ENCODE results near the gene JMJD7. TPM values are rescaled to one million over a fixed set of nuclear protein-coding genes. Genes with fewer than 3 reads are reported as not detected.
"Not testable (repeated sequence)": the region's sequence is repeated elsewhere in the genome, so short reads cannot be mapped to it uniquely, and the experiment has no call there.

The JMJD7 gene
- total RNA-seq, 1 donor from 2014 or later, result 12.1 TPM

DNA sequence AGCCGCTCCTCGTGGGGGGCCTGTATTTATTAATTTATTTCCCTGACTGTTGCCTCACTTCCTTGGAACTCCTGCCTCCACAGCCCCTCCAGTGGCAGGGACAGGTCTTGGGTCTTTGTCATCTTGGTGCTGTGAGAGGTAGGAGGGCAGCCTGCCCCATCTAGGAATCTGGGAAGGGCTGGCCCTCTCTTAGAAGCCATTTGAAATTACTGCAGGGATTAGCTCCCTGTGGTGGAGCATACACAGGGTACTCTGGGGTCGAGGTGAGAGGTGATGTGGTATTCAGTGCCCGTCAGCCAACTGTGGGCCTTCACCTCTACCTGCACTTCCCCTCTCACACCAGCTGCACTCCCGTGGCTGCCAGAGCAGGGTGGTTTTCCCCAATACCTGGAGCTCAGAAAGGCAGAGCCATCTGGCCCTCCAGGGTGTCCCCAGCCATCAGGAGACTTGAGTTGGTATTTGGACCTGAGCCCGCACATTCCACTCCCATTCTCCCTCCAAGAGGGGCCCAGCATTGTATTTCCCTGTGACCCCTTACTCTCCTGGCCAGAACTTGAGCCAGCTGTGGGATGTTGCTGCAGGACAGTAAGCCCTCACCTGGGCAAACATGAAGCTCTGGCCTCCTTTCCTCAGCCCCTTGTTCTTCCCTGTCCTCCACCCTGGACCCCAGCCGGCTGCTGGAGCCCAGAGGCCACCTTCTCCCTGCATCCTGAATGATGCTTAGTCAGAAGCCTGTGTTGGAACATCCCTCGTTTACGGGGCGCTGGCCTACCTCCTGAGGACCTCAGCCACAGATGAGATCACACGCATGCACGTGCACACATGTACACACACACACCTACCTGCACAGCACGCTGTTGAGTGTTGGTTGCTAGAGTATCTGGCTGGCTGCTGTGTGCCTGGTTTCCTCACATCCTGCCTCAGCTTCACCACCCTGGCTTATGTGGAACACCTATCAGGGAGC, 2.0 kb upstream of the JMJD7 start:
- intact Hi-C loops (cut with micrococcal nuclease), result no loop called here
- no peak overlapping the region for H3K4me3 ChIP-seq
- TF ChIP-seq, protein P1, sequence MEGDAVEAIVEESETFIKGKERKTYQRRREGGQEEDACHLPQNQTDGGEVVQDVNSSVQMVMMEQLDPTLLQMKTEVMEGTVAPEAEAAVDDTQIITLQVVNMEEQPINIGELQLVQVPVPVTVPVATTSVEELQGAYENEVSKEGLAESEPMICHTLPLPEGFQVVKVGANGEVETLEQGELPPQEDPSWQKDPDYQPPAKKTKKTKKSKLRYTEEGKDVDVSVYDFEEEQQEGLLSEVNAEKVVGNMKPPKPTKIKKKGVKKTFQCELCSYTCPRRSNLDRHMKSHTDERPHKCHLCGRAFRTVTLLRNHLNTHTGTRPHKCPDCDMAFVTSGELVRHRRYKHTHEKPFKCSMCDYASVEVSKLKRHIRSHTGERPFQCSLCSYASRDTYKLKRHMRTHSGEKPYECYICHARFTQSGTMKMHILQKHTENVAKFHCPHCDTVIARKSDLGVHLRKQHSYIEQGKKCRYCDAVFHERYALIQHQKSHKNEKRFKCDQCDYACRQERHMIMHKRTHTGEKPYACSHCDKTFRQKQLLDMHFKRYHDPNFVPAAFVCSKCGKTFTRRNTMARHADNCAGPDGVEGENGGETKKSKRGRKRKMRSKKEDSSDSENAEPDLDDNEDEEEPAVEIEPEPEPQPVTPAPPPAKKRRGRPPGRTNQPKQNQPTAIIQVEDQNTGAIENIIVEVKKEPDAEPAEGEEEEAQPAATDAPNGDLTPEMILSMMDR (IDR thresholded peaks at IDR 0.05; ENCODE audit: borderline replicate concordance), result no peak
- H3K36me3 ChIP-seq, result peaks cover 41% of the 10 kb centered on the region
- H3K27ac ChIP-seq (replicated peaks), result no peak overlapping the region
- H3K27me3 ChIP-seq (ENCODE audit: low read depth), result no peaks in the 10 kb centered on the region
- no peak for DNase-seq
- H3K4me1 ChIP-seq, result peaks cover 35% of the 10 kb centered on the region
- no peaks in the 10 kb centered on the region for H3K9me3 ChIP-seq (replicated peaks)

DNA sequence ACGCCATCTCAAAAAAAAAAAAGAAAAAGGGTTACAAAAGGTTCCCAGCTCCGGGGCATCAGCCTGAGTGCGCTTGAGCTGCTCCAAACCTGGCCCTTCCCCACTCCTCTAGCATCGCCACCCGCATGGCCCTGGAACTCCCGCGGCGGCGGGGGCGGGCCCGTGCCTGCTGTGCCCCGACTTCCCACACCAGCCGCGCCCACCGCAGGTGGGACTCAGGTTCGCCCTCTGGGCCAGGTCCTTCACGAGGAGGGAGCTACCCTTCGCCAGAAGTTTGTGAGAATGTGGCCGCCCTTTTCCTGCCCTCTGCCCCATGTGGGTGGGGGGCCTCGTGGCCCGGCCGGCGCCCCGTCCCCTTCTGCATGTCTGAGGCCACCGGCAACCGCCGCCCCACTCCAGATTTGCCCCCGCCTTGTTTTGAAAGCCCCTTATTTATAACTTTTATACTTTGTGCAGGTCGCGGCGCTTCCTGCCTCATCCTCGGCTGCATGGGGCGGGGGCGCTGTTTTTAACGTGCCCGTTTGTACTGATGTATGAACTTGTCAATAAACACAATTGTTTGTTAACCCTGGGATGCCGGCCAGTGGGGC, 507 bp upstream of the JMJD7 start:
- peaks cover 44% of the 10 kb centered on the region for H3K4me1 ChIP-seq
- peak overlapping the region; percentile 93 for H3K4me3 ChIP-seq
- peaks cover 36% of the 10 kb centered on the region for H3K36me3 ChIP-seq
- TF ChIP-seq, protein P1 (IDR thresholded peaks at IDR 0.05; ENCODE audit: borderline replicate concordance), result no peak
- intact Hi-C loops (cut with micrococcal nuclease), result no loop called here
- H3K27me3 ChIP-seq (ENCODE audit: low read depth), result no peaks in the 10 kb centered on the region
- H3K27ac ChIP-seq (replicated peaks), result peak overlapping the region; percentile 92
- no peaks in the 10 kb centered on the region for H3K9me3 ChIP-seq (replicated peaks)
- peak; percentile 29 for DNase-seq

DNA sequence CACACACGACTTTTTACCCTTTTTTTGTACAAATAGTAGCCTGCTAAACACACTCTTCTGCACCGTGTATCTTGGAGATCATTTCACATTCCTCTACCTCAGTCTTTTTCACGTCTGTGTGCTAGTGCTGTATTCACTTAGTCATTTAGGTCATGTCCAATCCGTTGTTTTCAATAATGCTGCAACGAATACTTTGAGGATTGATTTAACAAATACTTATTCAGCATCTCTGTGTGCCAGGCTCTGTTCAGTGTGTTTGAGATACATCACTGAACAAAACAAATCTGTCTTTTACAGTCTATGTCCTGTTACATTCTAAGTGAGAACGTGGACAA, 882 bp downstream of the JMJD7 start:
- Histone ChIP-seq H3K4me1 (peaks cover 52% of the 10 kb centered on the region), H3K4me3 (peak overlapping the region; percentile 93), H3K9me3 (replicated peaks) (no peaks in the 10 kb centered on the region), H3K36me3 (peaks cover 22% of the 10 kb centered on the region), H3K27ac (replicated peaks) (peak overlapping the region; percentile 92), H3K27me3 (ENCODE audit: low read depth) (no peaks in the 10 kb centered on the region)
- DNase-seq, result no peak
- TF ChIP-seq, protein P1 (IDR thresholded peaks at IDR 0.05; ENCODE audit: borderline replicate concordance), result no peak
- intact Hi-C loops (cut with micrococcal nuclease), result no loop called here

DNA sequence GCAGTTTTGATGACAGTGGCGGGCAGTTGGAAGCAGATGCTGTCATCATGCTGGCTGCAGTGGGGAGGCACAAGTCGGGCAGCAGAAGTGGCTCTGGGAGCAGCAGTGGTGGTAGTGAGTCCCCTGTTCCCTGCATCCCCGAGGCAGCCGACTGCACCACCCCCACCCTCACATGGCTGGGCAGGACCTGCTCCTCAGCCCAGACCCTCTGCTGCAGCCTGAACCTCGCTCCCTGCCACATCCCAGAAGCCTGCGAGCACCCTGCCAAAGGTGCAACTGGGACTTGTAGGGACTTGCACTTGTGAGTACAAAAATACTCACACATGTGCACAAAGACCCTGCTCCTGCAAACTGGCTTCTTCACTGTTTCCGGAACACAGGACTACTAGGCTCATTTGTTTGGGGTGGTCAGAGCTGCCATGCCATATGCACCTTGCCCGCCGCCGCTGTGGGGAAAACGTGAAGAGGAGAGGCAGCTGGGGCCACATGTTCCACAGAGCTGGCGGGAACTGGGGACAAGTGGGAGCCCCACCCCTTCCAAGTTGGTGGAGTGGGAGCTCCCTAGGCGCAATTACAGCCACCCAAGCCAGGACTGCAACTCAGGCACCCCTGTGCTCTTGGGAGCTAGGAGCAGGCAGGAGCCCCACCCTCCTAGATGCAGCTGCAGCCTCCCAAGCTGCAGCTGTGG, 2.2 kb downstream of the JMJD7 start:
- intact Hi-C loops (cut with micrococcal nuclease), result no loop called here
- H3K27ac ChIP-seq (replicated peaks), result no peak overlapping the region
- H3K36me3 ChIP-seq, result peaks cover 14% of the 10 kb centered on the region
- TF ChIP-seq, protein P1 (IDR thresholded peaks at IDR 0.05; ENCODE audit: borderline replicate concordance), result no peak
- H3K9me3 ChIP-seq (replicated peaks), result no peaks in the 10 kb centered on the region
- peaks cover 52% of the 10 kb centered on the region for H3K4me1 ChIP-seq
- no peak for DNase-seq
- H3K27me3 ChIP-seq (ENCODE audit: low read depth), result no peaks in the 10 kb centered on the region
- no peak overlapping the region for H3K4me3 ChIP-seq

DNA sequence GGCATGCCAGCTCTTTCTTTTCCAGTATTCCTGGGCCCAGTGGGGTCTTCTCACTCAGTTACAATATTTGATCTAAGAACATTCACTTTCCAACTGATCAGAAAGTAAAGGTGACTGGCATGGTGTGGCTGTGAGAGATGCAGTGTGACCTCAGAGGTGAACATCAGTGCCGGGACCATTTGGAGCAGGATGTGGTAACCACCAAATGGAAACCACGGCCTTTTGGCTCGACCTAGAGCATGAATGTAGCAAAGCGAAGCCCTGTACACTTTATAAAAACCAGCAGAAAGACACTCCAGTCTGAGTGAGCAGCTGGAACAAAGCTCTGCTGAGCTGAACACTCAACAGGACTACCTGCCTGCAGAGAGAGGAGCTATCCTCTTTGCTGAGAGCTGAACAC, 3.4 kb downstream of the JMJD7 start:
- H3K4me3 ChIP-seq; H3K27ac ChIP-seq (replicated peaks); H3K27me3 ChIP-seq (ENCODE audit: low read depth); DNase-seq; intact Hi-C loops (cut with micrococcal nuclease); H3K9me3 ChIP-seq (replicated peaks): not testable (repeated sequence)
- peaks cover 57% of the 10 kb centered on the region for H3K4me1 ChIP-seq
- H3K36me3 ChIP-seq, result peaks cover 18% of the 10 kb centered on the region

Measured in left ventricle myocardium inferior (tissue), 1 donor.